ENCODE data around the gene ARL15. TPM values are rescaled to one million over a fixed set of nuclear protein-coding genes. Genes with fewer than 3 reads are reported as not detected.

Gene ARL15
- total and polyA plus RNA-seq, 2 donors (not counting 1 experiment from before 2014, with no cell fraction given): 5.8 to 20.5 TPM

GRCh38 chr5:54148067-54148845 is 162.1 kb downstream of the ARL15 start:
- intact Hi-C loops (cut with micrococcal nuclease): no loop called here
- WGBS (ENCODE audit: insufficient coverage): 83% methylated on average over 2 of the region's 6 CpGs
- Histone ChIP-seq H3K36me3 (replicated peaks in 1 of 2; ENCODE audit: control extremely low read depth in 1 of 2, control insufficient read depth in 1 of 2, extremely low read depth in 1 of 2, insufficient read depth in 2 of 2, low read length in 1 of 2) (peaks cover 0 to 1% of the 10 kb centered on the region in 2 experiments), H3K27me3 (replicated peaks in 1 of 4; ENCODE audit: control extremely low read depth in 1 of 4, control insufficient read depth in 3 of 4, insufficient read depth in 4 of 4, low read length in 3 of 4) (no peaks in the 10 kb centered on the region), H3K4me1 (ENCODE audit: control insufficient read depth in 2 of 2, insufficient read depth in 2 of 2, low read length in 2 of 2) (no peaks in the 10 kb centered on the region), H3K79me2 (ENCODE audit: control insufficient read depth, insufficient read depth, low read length) (no peaks in the 10 kb centered on the region), H3K9me3 (ENCODE audit: control extremely low read depth in 1 of 3, control insufficient read depth in 2 of 3, insufficient read depth in 1 of 3, low read length in 2 of 3) (no peaks in the 10 kb centered on the region), H3K27ac (ENCODE audit: low read length in 2 of 2) (no peak overlapping the region), H3K4me3 (ENCODE audit: control extremely low read depth in 1 of 5, extremely low read depth in 1 of 5, insufficient read depth in 1 of 5, low read depth in 2 of 5, low read length in 4 of 5) (no peak overlapping the region), H3K4me2 (replicated peaks; ENCODE audit: low read depth, low read length, poor library complexity, severe bottlenecking) (no peak overlapping the region), H4K20me1 (ENCODE audit: control insufficient read depth, insufficient read depth, low read length, poor library complexity, severe bottlenecking) (no peaks in the 10 kb centered on the region), H2AFZ (ENCODE audit: insufficient read depth, low read depth, low read length, poor library complexity, severe bottlenecking) (no peak overlapping the region), H3K9ac (ENCODE audit: low read length) (no peak overlapping the region)
- no peaks in the 10 kb centered on the region for H3K9me3 Mint-ChIP-seq (ENCODE audit: insufficient read depth)
- ChIA-PET POLR2A (no interaction called here), CTCF (no interaction called here)
- peaks cover 2% of the 10 kb centered on the region for H3K4me1 Mint-ChIP-seq
- TF ChIP-seq, protein P1, sequence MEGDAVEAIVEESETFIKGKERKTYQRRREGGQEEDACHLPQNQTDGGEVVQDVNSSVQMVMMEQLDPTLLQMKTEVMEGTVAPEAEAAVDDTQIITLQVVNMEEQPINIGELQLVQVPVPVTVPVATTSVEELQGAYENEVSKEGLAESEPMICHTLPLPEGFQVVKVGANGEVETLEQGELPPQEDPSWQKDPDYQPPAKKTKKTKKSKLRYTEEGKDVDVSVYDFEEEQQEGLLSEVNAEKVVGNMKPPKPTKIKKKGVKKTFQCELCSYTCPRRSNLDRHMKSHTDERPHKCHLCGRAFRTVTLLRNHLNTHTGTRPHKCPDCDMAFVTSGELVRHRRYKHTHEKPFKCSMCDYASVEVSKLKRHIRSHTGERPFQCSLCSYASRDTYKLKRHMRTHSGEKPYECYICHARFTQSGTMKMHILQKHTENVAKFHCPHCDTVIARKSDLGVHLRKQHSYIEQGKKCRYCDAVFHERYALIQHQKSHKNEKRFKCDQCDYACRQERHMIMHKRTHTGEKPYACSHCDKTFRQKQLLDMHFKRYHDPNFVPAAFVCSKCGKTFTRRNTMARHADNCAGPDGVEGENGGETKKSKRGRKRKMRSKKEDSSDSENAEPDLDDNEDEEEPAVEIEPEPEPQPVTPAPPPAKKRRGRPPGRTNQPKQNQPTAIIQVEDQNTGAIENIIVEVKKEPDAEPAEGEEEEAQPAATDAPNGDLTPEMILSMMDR (IDR thresholded peaks at IDR 0.05): no peak
- no peaks in the 10 kb centered on the region for H3K27me3 Mint-ChIP-seq
- ATAC-seq (ENCODE audit: low read depth) (no peak), DNase-seq (no peak)
- no peak overlapping the region for H3K4me3 Mint-ChIP-seq
- no peak overlapping the region for H3K27ac Mint-ChIP-seq

- Histone ChIP-seq H3K36me3 (replicated peaks in 1 of 2; ENCODE audit: control extremely low read depth in 1 of 2, control insufficient read depth in 1 of 2, extremely low read depth in 1 of 2, insufficient read depth in 2 of 2, low read length in 1 of 2) (peaks cover 0 to 1% of the 10 kb centered on the region in 2 experiments), H3K27me3 (replicated peaks in 1 of 4; ENCODE audit: control extremely low read depth in 1 of 4, control insufficient read depth in 3 of 4, insufficient read depth in 4 of 4, low read length in 3 of 4) (no peaks in the 10 kb centered on the region), H3K4me1 (ENCODE audit: control insufficient read depth in 2 of 2, insufficient read depth in 2 of 2, low read length in 2 of 2) (no peaks in the 10 kb centered on the region), H4K20me1 (ENCODE audit: control insufficient read depth, insufficient read depth, low read length, poor library complexity, severe bottlenecking) (no peaks in the 10 kb centered on the region), H3K9ac (ENCODE audit: low read length) (no peak overlapping the region), H3K79me2 (ENCODE audit: control insufficient read depth, insufficient read depth, low read length) (no peaks in the 10 kb centered on the region), H3K9me3 (ENCODE audit: control extremely low read depth in 1 of 3, control insufficient read depth in 2 of 3, insufficient read depth in 1 of 3, low read length in 2 of 3) (no peaks in the 10 kb centered on the region), H3K4me2 (replicated peaks; ENCODE audit: low read depth, low read length, poor library complexity, severe bottlenecking) (no peak overlapping the region), H2AFZ (ENCODE audit: insufficient read depth, low read depth, low read length, poor library complexity, severe bottlenecking) (no peak overlapping the region), H3K27ac (ENCODE audit: low read length in 2 of 2) (no peak overlapping the region), H3K4me3 (ENCODE audit: control extremely low read depth in 1 of 5, extremely low read depth in 1 of 5, insufficient read depth in 1 of 5, low read depth in 2 of 5, low read length in 4 of 5) (no peak overlapping the region)
- DNase-seq: no peak
- POLR2A ChIA-PET: no interaction called here
- H3K4me3 Mint-ChIP-seq: no peak overlapping the region
- no peaks in the 10 kb centered on the region for H3K9me3 Mint-ChIP-seq (ENCODE audit: insufficient read depth)
- no peak for ATAC-seq (ENCODE audit: low read depth)
- intact Hi-C loops (cut with micrococcal nuclease): no loop called here
- no peak for TF ChIP-seq EZH2 (IDR thresholded peaks at IDR 0.05; ENCODE audit: borderline replicate concordance, insufficient read depth, low read depth, low read length, poor library complexity, severe bottlenecking)
- TF ChIP-seq, protein P1 (IDR thresholded peaks at IDR 0.05): no peak
- peaks cover 2% of the 10 kb centered on the region for H3K4me1 Mint-ChIP-seq
- CTCF ChIA-PET: no interaction called here
- WGBS (ENCODE audit: insufficient coverage): no CpG with 5 or more reads among the region's 1 CpG
- H3K27me3 Mint-ChIP-seq: no peaks in the 10 kb centered on the region
- no peak overlapping the region for H3K27ac Mint-ChIP-seq
Measured at GRCh38 chr5:54146916-54147315, 163.5 kb downstream of the ARL15 start.

Data from B cell (primary cell).